ENCODE measurements around the gene PARD6G.

GRCh38 chr18:80157708-80158343 lies 89.5 kb downstream of the PARD6G start:
- TF ChIP-seq CTCF (IDR thresholded peaks at IDR 0.05): peak; percentile 76 to 98 (median 86)
- TF ChIP-seq POLR2A (IDR thresholded peaks at IDR 0.05): no peak

Data from body of pancreas (tissue), 4 donors.